ENCODE measurements around the gene UBE2D4.

The UBE2D4 gene

GRCh38 chr7:43925984-43926797, at the start of gene UBE2D4:
Gene UBE2D4 (plus strand): TSS chr7:43926436. CDS start chr7:43926533, 97 bp downstream.
- in situ Hi-C loops (cut with MboI; ENCODE audit: low sequenced_read_pairs, unreplicated experiment), result no loop called here
- peak; percentile 93 for DNase-seq (ENCODE audit: low spot score)

GRCh38 chr7:43876976-43877745, 49.1 kb upstream of the UBE2D4 start:
- no peak for DNase-seq (ENCODE audit: low spot score)
- TF ChIP-seq, protein P1, sequence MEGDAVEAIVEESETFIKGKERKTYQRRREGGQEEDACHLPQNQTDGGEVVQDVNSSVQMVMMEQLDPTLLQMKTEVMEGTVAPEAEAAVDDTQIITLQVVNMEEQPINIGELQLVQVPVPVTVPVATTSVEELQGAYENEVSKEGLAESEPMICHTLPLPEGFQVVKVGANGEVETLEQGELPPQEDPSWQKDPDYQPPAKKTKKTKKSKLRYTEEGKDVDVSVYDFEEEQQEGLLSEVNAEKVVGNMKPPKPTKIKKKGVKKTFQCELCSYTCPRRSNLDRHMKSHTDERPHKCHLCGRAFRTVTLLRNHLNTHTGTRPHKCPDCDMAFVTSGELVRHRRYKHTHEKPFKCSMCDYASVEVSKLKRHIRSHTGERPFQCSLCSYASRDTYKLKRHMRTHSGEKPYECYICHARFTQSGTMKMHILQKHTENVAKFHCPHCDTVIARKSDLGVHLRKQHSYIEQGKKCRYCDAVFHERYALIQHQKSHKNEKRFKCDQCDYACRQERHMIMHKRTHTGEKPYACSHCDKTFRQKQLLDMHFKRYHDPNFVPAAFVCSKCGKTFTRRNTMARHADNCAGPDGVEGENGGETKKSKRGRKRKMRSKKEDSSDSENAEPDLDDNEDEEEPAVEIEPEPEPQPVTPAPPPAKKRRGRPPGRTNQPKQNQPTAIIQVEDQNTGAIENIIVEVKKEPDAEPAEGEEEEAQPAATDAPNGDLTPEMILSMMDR (IDR thresholded peaks at IDR 0.05; ENCODE audit: borderline replicate concordance, control extremely low read depth, extremely low read depth, insufficient read depth, missing control alignments), result no peak
- in situ Hi-C loops (cut with MboI; ENCODE audit: low sequenced_read_pairs, unreplicated experiment), result no loop called here

More at GRCh38 chr7:43925984-43926797, at the start of gene UBE2D4:
- TF ChIP-seq, protein P1 (IDR thresholded peaks at IDR 0.05; ENCODE audit: borderline replicate concordance, control extremely low read depth, extremely low read depth, insufficient read depth, missing control alignments), result no peak

DNA sequence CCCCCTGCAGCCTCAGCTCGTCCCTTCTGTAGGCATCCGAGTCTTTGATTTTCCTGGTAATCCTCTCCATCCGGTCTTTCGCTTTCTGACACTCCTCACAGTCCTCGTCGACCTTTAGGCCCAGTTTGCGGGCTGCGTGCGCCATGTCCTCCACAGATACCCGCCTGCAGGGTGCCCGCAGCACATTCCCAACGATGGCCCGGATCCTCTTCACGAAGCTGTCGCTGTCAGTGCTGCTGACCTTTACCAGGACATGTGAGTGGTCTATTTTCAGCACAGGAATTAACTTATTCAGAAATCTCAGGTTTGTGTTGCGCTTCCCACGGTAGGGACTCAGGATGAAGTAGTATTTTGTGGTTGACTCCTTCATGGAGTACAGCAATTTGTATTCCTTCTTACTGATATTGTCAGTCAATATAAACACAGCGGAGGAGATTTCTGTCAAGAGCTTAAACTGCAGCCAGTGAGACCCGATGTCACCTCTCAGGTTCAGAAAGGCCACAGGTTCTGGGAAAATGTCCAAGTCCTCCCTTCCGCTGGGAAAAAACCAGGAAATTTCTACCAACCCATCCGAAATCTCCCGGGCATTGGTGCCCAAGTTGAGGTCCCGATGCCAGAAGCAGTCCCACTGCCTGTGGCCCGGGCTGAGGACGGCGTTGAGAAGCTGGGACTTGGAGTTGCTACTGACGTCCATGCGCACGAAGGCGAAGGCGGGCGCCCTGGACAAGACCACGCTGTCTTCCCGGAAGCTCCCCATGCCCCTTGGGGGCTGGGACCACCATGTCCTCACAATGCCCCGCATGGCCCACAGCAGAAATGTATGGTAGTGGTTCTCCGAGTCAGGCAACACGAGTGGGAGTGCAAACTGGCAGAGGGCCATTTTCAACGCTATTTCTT, 48.0 kb upstream of the UBE2D4 start:
- no peak for DNase-seq (ENCODE audit: low spot score)
- TF ChIP-seq, protein P1 (IDR thresholded peaks at IDR 0.05; ENCODE audit: borderline replicate concordance, control extremely low read depth, extremely low read depth, insufficient read depth, missing control alignments), result no peak
- in situ Hi-C loops (cut with MboI; ENCODE audit: low sequenced_read_pairs, unreplicated experiment), result no loop called here

- no peak for DNase-seq (ENCODE audit: low spot score)
- in situ Hi-C loops (cut with MboI; ENCODE audit: low sequenced_read_pairs, unreplicated experiment), result no loop called here
- TF ChIP-seq, protein P1 (IDR thresholded peaks at IDR 0.05; ENCODE audit: borderline replicate concordance, control extremely low read depth, extremely low read depth, insufficient read depth, missing control alignments), result no peak
These were observed 47.4 kb upstream of the UBE2D4 start for GRCh38 chr7:43878867-43879266.

DNA sequence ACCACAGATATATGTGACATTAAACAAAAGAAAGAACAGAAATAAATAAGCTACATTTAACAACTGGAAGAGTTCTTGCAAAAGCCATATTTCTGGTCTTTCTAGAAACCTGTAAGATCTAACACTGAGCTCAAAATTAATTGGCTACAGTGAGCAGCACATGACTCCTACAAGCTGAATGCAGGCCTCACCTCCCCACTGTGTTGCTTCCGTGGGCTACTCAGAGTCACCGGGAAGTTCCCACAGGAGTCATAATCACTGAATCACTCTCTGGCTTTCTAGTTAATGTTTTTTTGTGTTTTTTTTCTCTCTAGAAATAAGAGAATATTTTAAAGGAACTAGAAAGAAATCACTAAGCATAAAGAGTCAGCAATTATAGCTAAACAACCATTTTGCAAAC, 46.8 kb upstream of the UBE2D4 start:
- TF ChIP-seq, protein P1 (IDR thresholded peaks at IDR 0.05; ENCODE audit: borderline replicate concordance, control extremely low read depth, extremely low read depth, insufficient read depth, missing control alignments), result no peak
- DNase-seq (ENCODE audit: low spot score), result no peak
- in situ Hi-C loops (cut with MboI; ENCODE audit: low sequenced_read_pairs, unreplicated experiment), result no loop called here

GRCh38 chr7:43880596-43880995, 45.6 kb upstream of the UBE2D4 start:
- TF ChIP-seq, protein P1 (IDR thresholded peaks at IDR 0.05; ENCODE audit: borderline replicate concordance, control extremely low read depth, extremely low read depth, insufficient read depth, missing control alignments), result no peak
- DNase-seq (ENCODE audit: low spot score), result no peak
- in situ Hi-C loops (cut with MboI; ENCODE audit: low sequenced_read_pairs, unreplicated experiment), result no loop called here
